ENCODE measurements around the gene GUCY1A2.

DNA sequence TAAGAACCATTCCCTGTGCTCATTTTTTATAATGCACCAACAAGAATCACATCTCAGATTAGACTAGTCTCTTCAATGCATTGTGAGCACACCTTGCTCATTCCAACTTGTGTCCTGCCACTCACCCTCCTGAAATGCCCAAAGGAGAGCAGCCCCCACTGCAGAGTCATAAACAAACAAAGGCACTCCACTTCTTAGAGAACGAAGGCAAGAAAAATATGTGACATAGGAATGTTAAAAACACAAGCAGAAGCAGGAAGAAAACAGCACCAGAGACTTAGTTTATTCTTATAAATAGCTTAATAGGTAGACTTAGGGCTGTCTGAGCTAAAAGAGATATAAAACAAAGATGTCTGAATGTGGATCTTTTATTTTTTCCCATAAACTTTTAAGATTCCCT lies 57.2 kb downstream of the GUCY1A2 start:
- TF ChIP-seq GATA2 (IDR thresholded peaks at IDR 0.05; ENCODE audit: insufficient read depth, insufficient read length, low read depth, low read length) (no peak), POLR2A (IDR thresholded peaks at IDR 0.05; ENCODE audit: low read depth, low read length) (no peak), EZH2 (IDR thresholded peaks at IDR 0.05; ENCODE audit: borderline replicate concordance, low read depth, low read length, severe bottlenecking) (no peak)
- TF ChIP-seq, protein P1, sequence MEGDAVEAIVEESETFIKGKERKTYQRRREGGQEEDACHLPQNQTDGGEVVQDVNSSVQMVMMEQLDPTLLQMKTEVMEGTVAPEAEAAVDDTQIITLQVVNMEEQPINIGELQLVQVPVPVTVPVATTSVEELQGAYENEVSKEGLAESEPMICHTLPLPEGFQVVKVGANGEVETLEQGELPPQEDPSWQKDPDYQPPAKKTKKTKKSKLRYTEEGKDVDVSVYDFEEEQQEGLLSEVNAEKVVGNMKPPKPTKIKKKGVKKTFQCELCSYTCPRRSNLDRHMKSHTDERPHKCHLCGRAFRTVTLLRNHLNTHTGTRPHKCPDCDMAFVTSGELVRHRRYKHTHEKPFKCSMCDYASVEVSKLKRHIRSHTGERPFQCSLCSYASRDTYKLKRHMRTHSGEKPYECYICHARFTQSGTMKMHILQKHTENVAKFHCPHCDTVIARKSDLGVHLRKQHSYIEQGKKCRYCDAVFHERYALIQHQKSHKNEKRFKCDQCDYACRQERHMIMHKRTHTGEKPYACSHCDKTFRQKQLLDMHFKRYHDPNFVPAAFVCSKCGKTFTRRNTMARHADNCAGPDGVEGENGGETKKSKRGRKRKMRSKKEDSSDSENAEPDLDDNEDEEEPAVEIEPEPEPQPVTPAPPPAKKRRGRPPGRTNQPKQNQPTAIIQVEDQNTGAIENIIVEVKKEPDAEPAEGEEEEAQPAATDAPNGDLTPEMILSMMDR (IDR thresholded peaks at IDR 0.05; ENCODE audit: extremely low read depth in 1 of 2, insufficient read depth in 1 of 2, low read depth in 1 of 2, low read length in 2 of 2), result no peak
